Neural cell (in vitro differentiated cells): ENCODE data around the gene NCOA7. TPM values are rescaled to one million over a fixed set of nuclear protein-coding genes. Genes with fewer than 3 reads are reported as not detected.

Experiments
- H2AFZ ChIP-seq: fragments of 200-600, 300-800 bp; sonication (generic), shearing (Covaris generic); 2 replicates; pipeline ENCODE4 v1.6.0; 2014; ENCODE audit warnings: low read depth, mild to moderate bottlenecking, antibody characterized with exemption, low read length, moderate library complexity
- H3F3A ChIP-seq: fragments of 200-600 bp; shearing (Covaris generic); 2 replicates; pipeline ENCODE4 v1.6.1; 2016; ENCODE audit warnings: mild to moderate bottlenecking, moderate library complexity, mixed read lengths, antibody characterized with exemption, low read length; ENCODE audit not compliant: insufficient read depth, poor library complexity, severe bottlenecking
- H3K27ac ChIP-seq: fragments of 200-600, 300-800 bp; sonication (generic), shearing (Covaris generic); 2 replicates; pipeline ENCODE4 v1.5.1; 2014; ENCODE audit warnings: mild to moderate bottlenecking, low read length, moderate library complexity
- H3K27me3 ChIP-seq: fragments of 300-800, 200-600 bp; sonication (generic), shearing (Covaris generic); 2 replicates; pipeline ENCODE4 v1.6.0; 2014; ENCODE audit warnings: mild to moderate bottlenecking, low read depth, low read length, moderate library complexity; ENCODE audit not compliant: insufficient read depth
- H3K36me3 ChIP-seq: fragments of 300-800, 200-600 bp; sonication (generic), shearing (Covaris generic); 2 replicates; pipeline ENCODE4 v1.5.1; 2014; ENCODE audit warnings: mild to moderate bottlenecking, antibody characterized with exemption, low read length, moderate library complexity; ENCODE audit not compliant: insufficient read depth
- H3K4me2 ChIP-seq: fragments of 300-800, 200-600 bp; sonication (generic), shearing (Covaris generic); 2 replicates; pipeline ENCODE4 v1.6.0; 2014; ENCODE audit warnings: mild to moderate bottlenecking, low read length
- H3K4me3 ChIP-seq: fragments of 300-800, 200-600 bp; sonication (generic), shearing (Covaris generic); 2 replicates; pipeline ENCODE4 v1.5.1; 2014; ENCODE audit warnings: mild to moderate bottlenecking, low read length, moderate library complexity
- H3K79me2 ChIP-seq: fragments of 200-600 bp; shearing (Covaris generic); replicated peaks from 2 replicates; pipeline ENCODE4 v1.6.0; 2014; ENCODE audit warnings: mild to moderate bottlenecking, low read length, moderate library complexity; ENCODE audit not compliant: insufficient read depth
- H3K9ac ChIP-seq: fragments of 300-800, 200-600 bp; sonication (generic), shearing (Covaris generic); 2 replicates; pipeline ENCODE4 v1.6.1; 2016; ENCODE audit warnings: mild to moderate bottlenecking, low read length, mixed read lengths
- H3K9me2 ChIP-seq: fragments of 200-600 bp; shearing (Covaris generic); 2 replicates; pipeline ENCODE4 v1.6.1; 2016; ENCODE audit warnings: mild to moderate bottlenecking, low read length, mixed read lengths; ENCODE audit not compliant: insufficient read depth
- H3K9me3 ChIP-seq: fragments of 200-600, 300-800 bp; sonication (generic), shearing (Covaris generic); 2 replicates; pipeline ENCODE4 v1.6.1; 2016; ENCODE audit warnings: mild to moderate bottlenecking, mixed run types, low read length, moderate library complexity, mixed read lengths
- H4K20me1 ChIP-seq: fragments of 200-600 bp; shearing (Covaris generic); 2 replicates; pipeline ENCODE4 v1.6.1; 2016; ENCODE audit warnings: mild to moderate bottlenecking, mixed run types; ENCODE audit not compliant: insufficient read depth
- CTCF ChIP-seq: fragments of 450-650 bp; IDR thresholded peaks from 2 replicates; pipeline ENCODE4 v1.5.1; 2014; ENCODE audit warnings: antibody characterized with exemption, mild to moderate bottlenecking, moderate library complexity; ENCODE audit not compliant: poor library complexity, severe bottlenecking
- EP300 ChIP-seq: fragments of 450-650 bp; conservative IDR thresholded peaks from 2 replicates; pipeline ENCODE4 v1.6.1; 2014; ENCODE audit warnings: antibody characterized with exemption, mild to moderate bottlenecking, moderate library complexity; ENCODE audit not compliant: poor library complexity, severe bottlenecking
- EZH2 ChIP-seq: fragments of 200-600, 300-800 bp; shearing (Covaris generic), sonication (generic); IDR thresholded peaks from 2 replicates; pipeline ENCODE4 v1.6.1; 2014; ENCODE audit warnings: antibody characterized with exemption, low read length, borderline replicate concordance, mild to moderate bottlenecking; ENCODE audit not compliant: insufficient read depth, poor library complexity, severe bottlenecking
- MXI1 ChIP-seq: fragments of 450-650 bp; conservative IDR thresholded peaks from 2 replicates; pipeline ENCODE4 v1.6.1; 2014; ENCODE audit warnings: antibody characterized with exemption, mild to moderate bottlenecking; ENCODE audit not compliant: poor library complexity, severe bottlenecking
- POLR2AphosphoS5 ChIP-seq: IDR thresholded peaks from 2 replicates; pipeline ENCODE4 v1.6.1; 2012
- RAD21 ChIP-seq: fragments of 450-650 bp; conservative IDR thresholded peaks from 2 replicates; pipeline ENCODE4 v1.6.1; 2014; ENCODE audit warnings: antibody characterized with exemption, mild to moderate bottlenecking, moderate library complexity
- REST ChIP-seq: IDR thresholded peaks from 2 replicates; pipeline ENCODE4 v1.6.1; 2012; ENCODE audit warnings: borderline replicate concordance
- SMC3 ChIP-seq: fragments of 450-650 bp; conservative IDR thresholded peaks from 2 replicates; pipeline ENCODE4 v1.6.1; 2014; ENCODE audit warnings: antibody characterized with exemption, mild to moderate bottlenecking, moderate library complexity; ENCODE audit not compliant: poor library complexity
- TAF1 ChIP-seq: IDR thresholded peaks from 2 replicates; pipeline ENCODE4 v1.6.1; 2012; ENCODE audit warnings: low read depth
- polyA plus RNA-seq: library from polyadenylated mRNA; depleted of rRNA; stranded (reverse); fragments of >200 nt; gene quantifications from 2 replicates; pipeline ENCODE4 v1.2.3, GENCODE V29; 2014

Gene NCOA7
- polyA plus RNA-seq, 1 donor from 2014 or later = 17.1 TPM

- H4K20me1 ChIP-seq = no peaks in the 10 kb centered on the region
- no peak overlapping the region for H3K9ac ChIP-seq
- H3K27me3 ChIP-seq = no peaks in the 10 kb centered on the region
- no peak overlapping the region for H3K4me3 ChIP-seq
- peaks cover 3% of the 10 kb centered on the region for H3K36me3 ChIP-seq
- H3K9me3 ChIP-seq = no peaks in the 10 kb centered on the region
- H3K9me2 ChIP-seq = no peaks in the 10 kb centered on the region
- no peak overlapping the region for H2AFZ ChIP-seq
- H3K27ac ChIP-seq = no peak overlapping the region
- no peaks in the 10 kb centered on the region for H3K79me2 ChIP-seq
- no peaks in the 10 kb centered on the region for H3F3A ChIP-seq
- no peak for TF ChIP-seq MXI1
- TF ChIP-seq EP300 = no peak
- TF ChIP-seq RAD21 = no peak
- TF ChIP-seq EZH2 = no peak
- TF ChIP-seq POLR2AphosphoS5 = no peak
- no peak for TF ChIP-seq SMC3
- no peak overlapping the region for H3K4me2 ChIP-seq
Measured at GRCh38 chr6:125886914-125887313, 96.2 kb downstream of the NCOA7 start.

- Histone ChIP-seq H3K9ac (no peak overlapping the region), H3K4me3 (no peak overlapping the region), H3K9me3 (no peaks in the 10 kb centered on the region), H3K36me3 (peaks cover 3% of the 10 kb centered on the region), H4K20me1 (no peaks in the 10 kb centered on the region), H3K79me2 (no peaks in the 10 kb centered on the region), H3K4me2 (no peak overlapping the region), H3F3A (no peaks in the 10 kb centered on the region), H3K27ac (no peak overlapping the region), H3K9me2 (no peaks in the 10 kb centered on the region), H3K27me3 (no peaks in the 10 kb centered on the region), H2AFZ (no peak overlapping the region)
- no peak for TF ChIP-seq EZH2
- no peak for TF ChIP-seq MXI1
Measured at GRCh38 chr6:125887372-125887771, 96.6 kb downstream of the NCOA7 start.

- Histone ChIP-seq H3K9me3 (no peaks in the 10 kb centered on the region), H3K4me3 (no peak overlapping the region), H3K79me2 (no peaks in the 10 kb centered on the region), H3K4me2 (no peak overlapping the region), H3K9me2 (no peaks in the 10 kb centered on the region), H3K27ac (no peak overlapping the region), H4K20me1 (no peaks in the 10 kb centered on the region), H2AFZ (no peak overlapping the region), H3K9ac (no peak overlapping the region), H3K36me3 (peaks cover 3% of the 10 kb centered on the region), H3F3A (no peaks in the 10 kb centered on the region), H3K27me3 (no peaks in the 10 kb centered on the region)
- TF ChIP-seq CTCF = no peak
- no peak for TF ChIP-seq POLR2AphosphoS5
- TF ChIP-seq EZH2 = no peak
- TF ChIP-seq SMC3 = no peak
- TF ChIP-seq RAD21 = no peak
- no peak for TF ChIP-seq TAF1
- TF ChIP-seq MXI1 = no peak
- TF ChIP-seq REST = no peak
- TF ChIP-seq EP300 = no peak
Measured at GRCh38 chr6:125888989-125889656, 98.4 kb downstream of the NCOA7 start.
